K562 (cell line): ENCODE measurements around the gene DXO. TPM values are rescaled to one million over a fixed set of nuclear protein-coding genes. Genes with fewer than 3 reads are reported as not detected.
A peak's percentile ranks its signal among the peaks of the same experiment; 100 is the strongest.

ENCODE experiments used
- ARID4B ChIP-seq: sonication (generic); formaldehyde crosslinking; IDR thresholded peaks from 2 replicates; pipeline ENCODE4 v1.8.0; 2022; ENCODE audit warnings: mild to moderate bottlenecking, missing genetic modification reagents
- MBD2 ChIP-seq: sonication (generic); IDR thresholded peaks from 2 replicates; pipeline ENCODE4 v1.6.1; 2016; ENCODE audit warnings: low read depth, borderline replicate concordance
- MYC ChIP-seq, 2 experiments: fragments of 250-450 bp in 1 of 2; sonication (Bioruptor Pico) in 1 of 2; IDR thresholded peaks; 2 replicates each; pipeline versions ENCODE4 v1.5.1 to v1.6.1; 2012 to 2021; ENCODE audit warnings: low read depth in 2 of 2, borderline replicate concordance in 1 of 2, improper control_type of control experiment in 1 of 2, low read length in 1 of 2, mild to moderate bottlenecking in 1 of 2, moderate library complexity in 1 of 2
- NCOA1 ChIP-seq: fragments of 450-650 bp; IDR thresholded peaks from 2 replicates; pipeline ENCODE4 v1.6.1; 2016; ENCODE audit warnings: low read depth
- REST ChIP-seq, 2 experiments: fragments of 450-650 bp; formaldehyde crosslinking in 1 of 2; IDR thresholded peaks; 2 replicates each; pipeline versions ENCODE4 v1.4.0 to v1.6.1; 2014 to 2020; ENCODE audit warnings: mild to moderate bottlenecking in 2 of 2, borderline replicate concordance in 1 of 2, low read depth in 1 of 2
- TFAM ChIP-seq: fragments of 250-450 bp; sonication (Bioruptor Pico); conservative IDR thresholded peaks from 2 replicates; pipeline ENCODE4 v1.5.0; 2021; ENCODE audit warnings: mild to moderate bottlenecking, moderate library complexity
- ZNF445 ChIP-seq: fragments of 250-450 bp; sonication (Bioruptor Pico); IDR thresholded peaks from 2 replicates; pipeline ENCODE4 v1.4.0; 2020; ENCODE audit warnings: low read depth, mild to moderate bottlenecking, moderate library complexity
- polyA plus RNA-seq, 8 experiments: library from polyadenylated mRNA; depleted of rRNA in 4 of 8; stranded (reverse) in 5 of 8; unstranded in 3 of 8; fragments of >200 nt; fragmentation: Nextera tagmentation in 2 of 8; fragmentation: Illumina TruSeq in 1 of 8; extraction: Ambion mirVana in 2 of 8; extraction: Trizol in 1 of 8; gene quantifications; 2 replicates each; pipeline versions ENCODE4 v1.2.1 to v1.2.3, GENCODE V29; 2011 to 2014; ENCODE audit warnings: inconsistent platforms in 1 of 8, missing spikeins in 1 of 8
- total RNA-seq, 7 experiments: library from RNA; depleted of rRNA in 6 of 7; stranded (reverse); fragments of >200 nt in 6 of 7; fragmentation: Illumina TruSeq in 2 of 7; extraction: Trizol in 2 of 7; gene quantifications; 2 replicates each; pipeline versions ENCODE4 v1.2.1 to v1.2.3, GENCODE V29; 2011 to 2021; ENCODE audit warnings: low replicate concordance in 1 of 7
- TF ChIP-seq, protein P1 (sequence below): IDR thresholded peaks from 2 replicates; pipeline ENCODE4 v1.6.1; 2011; ENCODE audit warnings: borderline replicate concordance, low read depth, mild to moderate bottlenecking, moderate library complexity, low read length; ENCODE audit not compliant: insufficient read depth, poor library complexity, severe bottlenecking

Gene DXO
- total and polyA plus RNA-seq, 9 of the 15 experiments (the other 6 are each of a cell fraction or from before 2014, with no cell fraction given), result 6.4 to 35.1 (median 19.4) TPM

DNA sequence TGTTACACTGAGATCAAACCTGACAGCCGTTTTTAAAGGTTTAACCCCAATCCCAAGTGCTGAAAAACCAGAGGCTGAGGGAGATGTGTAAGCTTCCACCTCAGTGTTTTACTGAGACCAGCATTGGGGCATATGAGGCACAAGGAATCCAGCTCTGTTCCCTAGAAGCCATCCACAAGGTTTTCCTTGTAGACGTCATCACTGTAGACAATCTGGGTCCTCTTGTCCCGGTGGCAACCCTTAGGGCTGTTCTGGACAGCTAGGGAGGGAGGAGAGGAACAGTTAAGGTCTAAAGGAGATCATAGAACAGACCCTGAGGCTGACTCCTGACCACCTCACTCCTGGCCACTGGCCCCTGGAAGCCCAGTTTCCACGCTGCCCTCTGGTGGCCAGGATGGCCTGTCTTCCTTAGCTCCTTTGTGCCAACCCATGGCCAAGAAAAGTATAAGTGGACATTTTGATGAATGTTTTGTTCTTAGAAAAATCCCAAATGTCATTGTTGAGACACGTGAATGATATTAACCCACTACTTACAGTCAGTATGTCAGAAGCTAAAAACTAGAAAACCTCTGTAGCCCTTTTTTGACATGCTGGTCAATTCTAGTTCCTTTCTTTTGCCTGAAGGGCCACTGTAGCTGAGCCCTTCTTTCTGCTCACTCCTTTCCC is 19.7 kb downstream of the DXO start (continued):
- TF ChIP-seq REST (IDR thresholded peaks at IDR 0.05; ENCODE audit: borderline replicate concordance) (peak; percentile 84), REST (CRISPR knock-in tag; IDR thresholded peaks at IDR 0.05; ENCODE audit: low read depth) (no peak), TFAM (CRISPR knock-in tag) (no peak), ZNF445 (CRISPR knock-in tag) (no peak), NCOA1 (no peak), ARID4B (CRISPR knock-in tag) (no peak), MBD2 (no peak), MYC (IDR thresholded peaks at IDR 0.05; ENCODE audit: low read depth, low read length) (no peak), MYC (CRISPR knock-in tag; IDR thresholded peaks at IDR 0.05; ENCODE audit: borderline replicate concordance, low read depth) (no peak)
- TF ChIP-seq, protein P1, sequence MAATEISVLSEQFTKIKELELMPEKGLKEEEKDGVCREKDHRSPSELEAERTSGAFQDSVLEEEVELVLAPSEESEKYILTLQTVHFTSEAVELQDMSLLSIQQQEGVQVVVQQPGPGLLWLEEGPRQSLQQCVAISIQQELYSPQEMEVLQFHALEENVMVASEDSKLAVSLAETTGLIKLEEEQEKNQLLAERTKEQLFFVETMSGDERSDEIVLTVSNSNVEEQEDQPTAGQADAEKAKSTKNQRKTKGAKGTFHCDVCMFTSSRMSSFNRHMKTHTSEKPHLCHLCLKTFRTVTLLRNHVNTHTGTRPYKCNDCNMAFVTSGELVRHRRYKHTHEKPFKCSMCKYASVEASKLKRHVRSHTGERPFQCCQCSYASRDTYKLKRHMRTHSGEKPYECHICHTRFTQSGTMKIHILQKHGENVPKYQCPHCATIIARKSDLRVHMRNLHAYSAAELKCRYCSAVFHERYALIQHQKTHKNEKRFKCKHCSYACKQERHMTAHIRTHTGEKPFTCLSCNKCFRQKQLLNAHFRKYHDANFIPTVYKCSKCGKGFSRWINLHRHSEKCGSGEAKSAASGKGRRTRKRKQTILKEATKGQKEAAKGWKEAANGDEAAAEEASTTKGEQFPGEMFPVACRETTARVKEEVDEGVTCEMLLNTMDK, result peak; percentile 64
